Hair follicular keratinocyte (primary cell): ENCODE data around the gene ADGRF4. TPM values are rescaled to one million over a fixed set of nuclear protein-coding genes. Genes with fewer than 3 reads are reported as not detected.

Source experiments
- total RNA-seq: library from RNA; depleted of rRNA; stranded (reverse); fragments of >200 nt; gene quantifications from 2 replicates; pipeline ENCODE4 v1.2.3, GENCODE V29; 2015

ADGRF4 gene
- total RNA-seq: 2.6 and 3.1 TPM in 2 replicates

GRCh38 chr6:47698342-47698787, at the start of gene ADGRF4:
Gene ADGRF4 (plus strand): TSS chr6:47698580. CDS start chr6:47707246, 8,666 bp downstream.

Other genes with a start within 250 kb of the ADGRF4 start
- 20.1 and 21.2 TPM in 2 replicates for gene CD2AP, start 220.8 kb upstream of the ADGRF4 start, total RNA-seq
- not detected in 2 replicates for gene OPN5, start 83.5 kb downstream of the ADGRF4 start, total RNA-seq